ENCODE results near the gene PRRC2B.
"Not testable (repeated sequence)": the region's sequence is repeated elsewhere in the genome, so short reads cannot be mapped to it uniquely, and the experiment has no call there.

The PRRC2B gene

DNA sequence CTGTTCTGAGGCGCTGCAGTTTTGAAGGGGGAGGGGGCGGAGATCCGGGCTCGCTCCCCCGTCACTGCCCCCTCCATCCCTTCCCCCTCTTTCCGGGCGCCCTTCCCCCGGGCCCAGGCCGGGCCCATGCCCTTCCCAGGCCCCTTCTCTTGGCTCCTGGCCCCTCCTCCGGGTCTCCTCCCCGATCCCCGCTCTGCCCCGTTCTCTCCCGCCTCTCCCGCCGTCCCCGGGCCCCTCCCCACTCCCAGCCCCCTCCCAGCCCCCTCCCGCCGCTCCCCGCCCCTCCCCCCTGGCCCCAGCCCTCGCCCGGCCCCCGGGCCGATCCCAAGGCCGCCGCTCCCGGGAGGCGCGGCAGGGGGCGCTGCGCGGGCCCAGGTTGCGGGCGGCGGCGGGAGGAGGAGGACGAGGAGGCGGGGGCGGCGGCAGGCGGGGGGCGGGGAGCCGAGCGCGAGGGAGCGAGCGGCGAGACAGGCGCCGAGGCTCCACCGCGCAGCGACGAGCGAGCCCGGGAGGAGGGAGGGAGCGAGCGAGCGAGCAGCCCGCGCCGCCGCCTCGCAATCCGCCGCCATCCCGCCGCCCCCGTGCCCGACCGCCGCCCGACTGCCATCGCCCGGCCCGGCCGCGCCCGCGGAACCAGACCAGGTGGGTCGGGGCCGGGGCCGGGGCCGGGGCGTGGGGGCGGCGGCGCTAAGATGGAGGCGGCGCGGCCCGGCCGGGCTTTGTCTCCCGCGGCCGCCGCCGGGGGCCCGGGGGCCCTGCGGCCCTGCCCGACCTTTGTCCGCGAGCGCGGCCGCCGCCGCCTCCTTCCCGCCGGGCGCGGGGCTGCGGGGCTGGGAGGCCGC, at the start of gene PRRC2B:
TSS of gene PRRC2B (plus strand) at position 465 of the 842 bp plus-strand sequence. CDS start 36,059 bp downstream, outside the sequence.
- peak; percentile 28 for DNase-seq

- not testable (repeated sequence) for DNase-seq
These were observed 48.9 kb upstream of the PRRC2B start for GRCh38 chr9:131344931-131345535.

DNA sequence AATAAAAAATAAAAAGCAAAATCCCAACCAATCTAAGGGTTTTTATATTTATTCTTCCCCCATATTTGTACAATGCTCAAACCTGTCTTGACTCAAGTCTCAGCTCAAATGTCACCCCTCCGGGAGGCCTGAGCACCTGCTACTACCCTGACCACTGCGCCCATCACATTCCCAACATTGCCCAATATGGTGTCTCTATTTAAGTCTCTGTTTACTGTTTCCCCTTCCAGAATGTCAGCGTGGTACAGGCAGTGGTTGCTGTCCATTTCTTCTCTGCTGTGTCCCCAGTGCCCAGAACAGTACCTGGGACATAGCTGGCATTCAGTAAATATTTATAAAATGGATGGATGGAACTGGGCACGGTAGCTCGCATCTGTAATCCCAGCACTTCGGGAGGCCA, 47.3 kb upstream of the PRRC2B start:
- DNase-seq = no peak

- DNase-seq = no peak
These were observed 46.4 kb upstream of the PRRC2B start for GRCh38 chr9:131347376-131348020.

- DNase-seq = no peak
These were observed 45.0 kb upstream of the PRRC2B start for GRCh38 chr9:131348631-131349521.

DNA sequence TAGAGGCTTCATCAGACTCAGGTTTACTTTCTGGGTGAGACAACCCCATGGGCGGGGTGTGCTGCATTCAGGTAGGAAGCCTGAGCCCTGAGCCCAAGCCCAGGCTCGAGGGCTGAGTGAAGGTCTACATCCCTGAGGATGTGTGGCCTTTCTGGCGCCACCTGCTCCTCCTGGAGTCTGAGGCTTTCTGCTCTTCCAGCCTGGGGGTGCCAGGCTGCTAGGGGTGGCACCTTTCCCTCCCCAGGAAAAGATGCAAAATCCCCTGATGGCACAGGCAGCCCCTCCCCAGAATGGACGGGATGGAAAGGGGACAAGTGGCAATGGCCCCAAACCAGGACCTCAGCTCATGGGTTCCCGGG, 44.4 kb upstream of the PRRC2B start:
- DNase-seq = no peak

- DNase-seq = peak; percentile 58
These were observed 43.9 kb upstream of the PRRC2B start for GRCh38 chr9:131349881-131350563.

DNA sequence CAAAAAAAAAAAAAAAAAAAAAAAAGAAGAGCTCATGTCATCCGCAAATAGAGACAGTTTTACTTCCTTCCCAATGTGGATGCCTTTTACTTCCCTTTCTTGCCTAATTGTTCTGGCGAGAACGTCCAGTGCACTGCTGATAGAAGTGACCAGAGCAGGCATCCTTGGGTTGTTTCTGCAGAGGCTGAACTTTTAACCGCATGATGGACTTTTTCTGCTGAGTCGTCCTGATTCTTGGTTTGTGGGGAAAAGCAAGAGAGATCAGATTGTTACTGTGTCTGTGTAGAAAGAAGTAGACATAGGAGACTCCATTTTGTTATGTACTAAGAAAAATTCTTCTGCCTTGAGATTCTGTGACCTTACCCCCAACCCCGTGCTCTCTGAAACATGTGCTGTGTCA, 37.4 kb upstream of the PRRC2B start:
- not testable (repeated sequence) for DNase-seq

DNA sequence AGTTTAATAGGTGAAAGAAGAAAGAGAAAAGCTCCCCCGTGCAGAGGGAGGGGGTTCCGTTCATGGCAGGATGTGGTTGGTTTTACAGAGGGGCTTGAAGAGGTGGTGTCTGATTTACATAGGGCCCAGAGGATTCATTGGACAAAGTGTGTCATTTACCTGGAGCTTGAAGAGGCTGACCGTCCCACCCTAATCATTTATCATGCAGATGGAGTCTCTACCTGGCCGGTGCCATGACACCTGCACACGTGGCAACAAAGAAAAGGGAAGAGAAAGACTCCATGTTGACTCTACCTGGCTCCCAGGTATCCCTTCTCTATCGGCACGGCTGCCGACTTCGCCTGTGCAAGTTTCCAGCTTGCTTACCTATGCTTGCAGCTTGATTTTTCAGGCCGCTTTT, 35.3 kb upstream of the PRRC2B start:
- DNase-seq = no peak

GRCh38 chr9:131361202-131361833, 32.6 kb upstream of the PRRC2B start:
- no peak for DNase-seq

GRCh38 chr9:131365546-131365945, 28.3 kb upstream of the PRRC2B start:
- DNase-seq = no peak

GRCh38 chr9:131366761-131367401, 27.0 kb upstream of the PRRC2B start:
- DNase-seq = no peak

DNA sequence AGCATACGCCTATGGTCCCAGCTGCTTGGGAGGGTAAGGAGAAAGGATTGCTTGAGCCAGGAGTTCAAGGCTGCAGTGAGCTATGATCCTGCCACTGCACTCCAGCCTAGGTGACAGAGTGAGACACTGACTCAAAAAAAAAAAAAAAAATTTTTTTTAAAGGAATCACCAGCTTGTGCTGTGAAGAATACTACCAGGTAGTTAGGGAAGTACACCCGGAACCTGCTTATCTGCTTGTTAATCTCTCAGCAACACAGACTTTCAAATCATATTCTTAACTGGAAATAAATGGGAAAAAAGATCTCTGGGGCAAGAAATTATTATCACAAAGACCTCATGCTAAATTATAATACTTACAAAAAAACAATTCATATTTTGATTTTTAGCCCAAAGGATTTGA, 26.4 kb upstream of the PRRC2B start:
- DNase-seq = no peak

GRCh38 chr9:131370638-131371037, 23.2 kb upstream of the PRRC2B start:
- no peak for DNase-seq

GRCh38 chr9:131372599-131372973, 21.3 kb upstream of the PRRC2B start:
- DNase-seq = not testable (repeated sequence)

DNA sequence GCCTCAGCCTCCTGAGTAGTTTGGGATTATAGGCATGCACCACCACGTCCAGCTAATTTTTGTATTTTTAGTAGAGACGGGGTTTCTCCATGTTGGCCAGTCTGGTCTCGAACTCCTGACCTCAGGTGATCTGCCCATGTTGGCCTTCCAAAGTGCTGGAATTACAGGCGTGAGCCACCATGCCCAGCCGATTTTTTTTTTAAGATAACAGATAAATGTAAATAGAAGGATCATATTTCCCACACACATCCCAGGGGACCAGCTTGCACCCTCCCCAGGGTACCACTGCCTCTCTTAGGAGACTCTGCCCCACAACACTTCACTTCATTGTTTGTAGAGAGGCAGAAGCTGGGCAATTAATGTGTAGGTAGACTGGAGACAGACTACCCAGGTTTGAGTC, 19.2 kb upstream of the PRRC2B start:
- not testable (repeated sequence) for DNase-seq

- no peak for DNase-seq
These were observed 14.8 kb upstream of the PRRC2B start for GRCh38 chr9:131379056-131379455.

DNA sequence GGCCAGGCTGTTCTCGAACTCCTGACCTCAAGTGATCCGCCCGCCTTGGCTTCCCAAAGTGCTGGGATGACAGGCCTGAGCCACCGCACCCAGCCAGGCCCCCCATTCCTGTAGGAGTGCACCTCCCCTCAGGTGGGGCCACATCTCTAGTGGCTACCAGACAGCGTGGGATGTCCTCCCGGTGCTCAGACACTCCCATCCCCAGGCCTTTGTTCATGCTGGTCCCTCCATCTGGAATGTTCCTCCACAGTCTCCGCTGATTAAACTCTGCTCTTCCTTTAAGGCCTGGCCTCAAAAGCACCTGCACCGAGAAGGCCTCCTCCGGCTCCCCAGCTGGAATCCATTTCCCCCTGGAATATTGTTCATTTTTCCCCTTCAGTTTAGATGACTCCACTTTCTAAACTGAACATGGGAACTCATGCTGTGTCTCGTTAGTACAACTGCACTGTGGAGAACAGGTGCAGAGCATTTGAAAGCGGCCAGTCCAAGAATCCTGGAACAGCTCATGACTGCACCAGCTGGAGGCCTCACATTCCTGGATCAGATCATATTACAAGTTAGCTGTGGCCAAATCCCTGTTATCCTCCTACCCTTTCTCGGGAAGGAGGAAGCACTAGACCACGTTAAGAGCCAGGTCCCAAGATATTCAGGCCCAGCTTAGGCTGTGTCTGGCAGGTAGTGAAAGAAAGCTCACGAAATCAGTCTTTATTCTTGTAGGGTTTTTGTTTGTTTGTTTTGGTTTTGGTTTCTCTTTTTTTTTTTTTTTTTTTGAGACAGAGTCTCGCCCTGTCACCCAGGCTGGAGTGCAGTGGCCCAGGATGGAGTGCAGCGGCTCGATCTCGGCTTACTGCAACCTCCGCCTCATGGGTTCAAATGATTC, 10.8 kb upstream of the PRRC2B start:
- DNase-seq = no peak

GRCh38 chr9:131385296-131385695, 8.6 kb upstream of the PRRC2B start:
- DNase-seq = no peak

GRCh38 chr9:131386281-131386680, 7.6 kb upstream of the PRRC2B start:
- no peak for DNase-seq
